ENCODE results near the gene PHLPP1. TPM values are rescaled to one million over a fixed set of nuclear protein-coding genes. Genes with fewer than 3 reads are reported as not detected.
"Not testable (repeated sequence)": the region's sequence is repeated elsewhere in the genome, so short reads cannot be mapped to it uniquely, and the experiment has no call there.

The PHLPP1 gene
- total RNA-seq, 1 donor from 2014 or later, result 18.0 TPM

DNA sequence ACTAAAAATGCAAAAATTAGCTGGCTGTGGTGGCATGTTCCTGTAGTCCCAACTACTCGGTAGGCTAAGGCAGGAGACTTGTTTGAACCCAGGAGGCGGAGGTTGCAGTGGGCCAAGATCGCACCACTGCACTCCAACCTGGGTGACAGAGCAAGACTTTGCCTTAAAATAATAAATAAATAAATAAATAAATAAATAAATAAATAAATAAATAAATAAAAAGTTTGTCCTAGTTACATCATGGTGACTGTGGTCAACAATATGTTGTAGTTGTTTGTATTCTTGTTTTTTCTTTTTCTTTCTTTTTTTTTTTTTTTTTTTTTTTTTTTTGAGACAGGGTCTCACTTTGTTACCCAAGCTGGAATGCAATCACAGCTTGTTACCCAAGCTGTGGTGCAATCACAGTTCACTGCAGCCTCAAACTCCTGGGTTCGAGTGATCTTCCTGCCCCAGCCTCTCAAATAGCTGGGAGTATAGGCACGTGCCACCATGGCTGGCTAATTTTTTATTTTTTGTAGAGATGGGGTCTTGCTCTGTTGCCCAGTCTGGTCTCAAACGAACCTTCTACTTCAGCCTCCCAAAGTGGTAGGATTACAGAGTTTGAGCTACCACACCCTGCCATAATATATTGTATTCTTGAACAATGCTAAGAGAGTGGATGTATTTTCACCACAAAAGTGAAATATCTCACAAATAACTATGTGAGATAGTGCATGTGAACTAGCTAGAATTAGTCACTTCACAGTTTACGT, 185.0 kb downstream of the PHLPP1 start:
- Mint-ChIP-seq H3K36me3 (ENCODE audit: insufficient read depth) (peaks cover 20% of the 10 kb centered on the region), H3K4me1 (ENCODE audit: low read depth) (peaks cover 13% of the 10 kb centered on the region), H3K9me3 (ENCODE audit: low read depth) (no peaks in the 10 kb centered on the region), H3K4me3 (ENCODE audit: low read depth) (no peak overlapping the region), H3K27me3 (no peaks in the 10 kb centered on the region), H3K27ac (no peak overlapping the region)
- TF ChIP-seq CTCF (IDR thresholded peaks at IDR 0.05; ENCODE audit: unreplicated experiment), result no peak
- no peak for DNase-seq (ENCODE audit: low spot score, unreplicated experiment)

DNA sequence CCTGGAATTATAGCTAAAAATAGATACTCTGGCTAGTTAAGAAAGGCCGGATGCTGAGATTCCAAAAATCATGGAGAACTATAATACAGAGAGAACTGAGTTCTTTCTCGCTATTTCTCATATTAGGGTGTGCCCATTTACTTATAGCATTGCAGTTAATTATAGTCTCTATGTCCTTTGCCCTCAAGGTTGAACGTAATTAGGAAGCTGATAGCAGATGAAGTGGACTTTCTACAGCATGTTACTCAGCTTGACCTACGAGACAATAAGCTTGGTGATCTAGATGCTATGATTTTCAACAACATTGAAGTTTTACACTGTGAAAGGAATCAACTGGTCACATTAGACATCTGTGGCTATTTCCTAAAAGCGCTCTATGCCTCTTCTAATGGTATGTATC, 187.4 kb downstream of the PHLPP1 start:
- H3K4me3 Mint-ChIP-seq (ENCODE audit: low read depth), result no peak overlapping the region
- TF ChIP-seq CTCF (IDR thresholded peaks at IDR 0.05; ENCODE audit: unreplicated experiment), result no peak
- no peaks in the 10 kb centered on the region for H3K9me3 Mint-ChIP-seq (ENCODE audit: low read depth)
- no peak overlapping the region for H3K27ac Mint-ChIP-seq
- H3K27me3 Mint-ChIP-seq, result no peaks in the 10 kb centered on the region
- H3K4me1 Mint-ChIP-seq (ENCODE audit: low read depth), result peaks cover 13% of the 10 kb centered on the region
- peaks cover 18% of the 10 kb centered on the region for H3K36me3 Mint-ChIP-seq (ENCODE audit: insufficient read depth)
- DNase-seq (ENCODE audit: low spot score, unreplicated experiment), result no peak

DNA sequence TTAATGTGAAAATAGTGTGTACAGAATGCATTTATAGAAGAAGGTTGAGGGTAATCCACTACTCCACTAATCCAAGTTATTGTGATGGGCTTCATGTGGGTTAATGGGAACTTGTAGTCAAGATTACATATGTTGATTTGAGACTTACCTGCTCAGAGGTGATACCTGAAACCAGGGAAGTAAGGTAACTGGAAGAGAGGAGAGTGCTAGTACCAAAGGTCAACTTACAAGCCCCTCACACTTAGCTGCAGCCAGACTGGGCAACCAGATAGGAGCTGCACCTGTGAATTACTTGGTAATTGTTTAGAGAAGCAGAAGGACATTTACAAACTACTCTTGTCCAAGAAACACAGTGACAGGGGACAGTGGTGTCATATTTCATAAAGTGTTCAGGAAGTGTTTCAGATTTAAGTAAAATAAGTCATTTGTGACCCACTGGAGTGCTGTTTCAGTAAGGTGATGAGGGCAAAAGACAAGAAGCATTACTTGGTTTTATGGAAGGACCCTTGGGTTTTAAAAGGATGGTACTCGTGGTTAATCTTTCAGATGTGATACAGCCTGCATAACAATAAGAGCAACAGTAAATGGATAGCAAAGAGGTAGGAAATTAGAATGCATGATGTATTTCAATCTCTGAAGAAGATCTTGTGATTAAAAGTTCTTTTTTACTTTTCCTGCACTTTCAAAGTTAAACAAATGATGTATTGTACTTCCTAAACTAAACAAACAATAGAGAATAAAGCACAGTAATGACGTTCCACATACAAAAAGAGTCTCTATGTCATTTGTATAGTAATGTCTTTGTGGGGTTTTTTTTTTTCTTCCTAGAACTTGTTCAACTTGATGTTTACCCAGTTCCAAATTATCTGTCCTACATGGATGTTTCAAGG, 189.3 kb downstream of the PHLPP1 start:
- Mint-ChIP-seq H3K4me3 (ENCODE audit: low read depth) (no peak overlapping the region), H3K27ac (peak overlapping the region; percentile 3), H3K27me3 (no peaks in the 10 kb centered on the region), H3K4me1 (ENCODE audit: low read depth) (peaks cover 13% of the 10 kb centered on the region), H3K36me3 (ENCODE audit: insufficient read depth) (peaks cover 12% of the 10 kb centered on the region), H3K9me3 (ENCODE audit: low read depth) (no peaks in the 10 kb centered on the region)
- no peak for TF ChIP-seq CTCF (IDR thresholded peaks at IDR 0.05; ENCODE audit: unreplicated experiment)
- DNase-seq (ENCODE audit: low spot score, unreplicated experiment), result no peak

DNA sequence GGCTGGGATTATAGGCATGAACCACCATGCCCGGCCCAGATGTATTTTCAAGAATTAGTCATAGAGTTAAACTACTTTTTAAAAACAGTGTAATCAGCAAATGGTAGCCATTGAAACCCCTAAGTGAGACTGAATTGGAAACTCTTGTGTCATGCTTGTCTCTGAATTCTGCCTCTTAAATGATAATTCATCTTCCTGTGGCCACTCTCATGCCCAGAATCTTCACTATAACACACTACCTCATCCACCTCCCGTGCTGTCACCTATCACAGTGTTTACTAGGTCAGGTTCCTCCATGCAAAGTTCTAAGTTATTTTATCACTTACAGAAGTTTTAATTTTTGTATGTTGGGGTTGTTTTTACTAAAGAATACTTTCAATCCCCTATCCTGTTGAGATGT, 197.5 kb downstream of the PHLPP1 start:
- Mint-ChIP-seq H3K9me3 (ENCODE audit: low read depth) (no peaks in the 10 kb centered on the region), H3K4me3 (ENCODE audit: low read depth) (no peak overlapping the region), H3K4me1 (ENCODE audit: low read depth) (no peaks in the 10 kb centered on the region), H3K27me3 (no peaks in the 10 kb centered on the region), H3K27ac (no peak overlapping the region), H3K36me3 (ENCODE audit: insufficient read depth) (no peaks in the 10 kb centered on the region)
- DNase-seq (ENCODE audit: low spot score, unreplicated experiment), result no peak
- TF ChIP-seq CTCF (IDR thresholded peaks at IDR 0.05; ENCODE audit: unreplicated experiment), result no peak

DNA sequence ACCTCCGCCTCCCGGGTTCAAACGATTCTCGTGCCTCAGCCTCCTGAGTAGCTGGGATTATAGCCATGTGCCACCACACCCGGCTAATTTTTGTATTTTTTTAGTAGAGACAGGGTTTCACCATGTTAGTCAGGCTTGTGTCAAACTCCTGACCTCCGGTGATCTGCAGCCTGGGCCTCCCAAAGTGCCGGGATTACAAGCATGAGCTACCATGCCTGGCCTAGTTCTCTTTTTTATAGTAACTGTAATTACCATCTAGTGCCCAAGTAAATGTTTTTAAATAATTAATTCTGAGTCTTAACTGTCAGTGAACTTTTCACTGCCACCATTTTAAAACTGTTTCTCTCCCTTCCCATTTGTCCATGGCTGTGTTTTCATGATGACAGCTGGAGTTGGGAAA, 198.5 kb downstream of the PHLPP1 start:
- not testable (repeated sequence) for DNase-seq (ENCODE audit: low spot score, unreplicated experiment); H3K36me3 Mint-ChIP-seq (ENCODE audit: insufficient read depth); H3K27me3 Mint-ChIP-seq; H3K4me1 Mint-ChIP-seq (ENCODE audit: low read depth); H3K4me3 Mint-ChIP-seq (ENCODE audit: low read depth); H3K27ac Mint-ChIP-seq; H3K9me3 Mint-ChIP-seq (ENCODE audit: low read depth)
